Stimulated activated naive CD4-positive, alpha-beta T cell (primary cell): ENCODE data around the gene RASSF8.
A peak's percentile ranks its signal among the peaks of the same experiment; 100 is the strongest.

Experiments
- DNase-seq, 6 experiments: peaks; one replicate each; lab custom pipeline; 2025; lab: John Stamatoyannopoulos, UW

RASSF8 gene

DNA sequence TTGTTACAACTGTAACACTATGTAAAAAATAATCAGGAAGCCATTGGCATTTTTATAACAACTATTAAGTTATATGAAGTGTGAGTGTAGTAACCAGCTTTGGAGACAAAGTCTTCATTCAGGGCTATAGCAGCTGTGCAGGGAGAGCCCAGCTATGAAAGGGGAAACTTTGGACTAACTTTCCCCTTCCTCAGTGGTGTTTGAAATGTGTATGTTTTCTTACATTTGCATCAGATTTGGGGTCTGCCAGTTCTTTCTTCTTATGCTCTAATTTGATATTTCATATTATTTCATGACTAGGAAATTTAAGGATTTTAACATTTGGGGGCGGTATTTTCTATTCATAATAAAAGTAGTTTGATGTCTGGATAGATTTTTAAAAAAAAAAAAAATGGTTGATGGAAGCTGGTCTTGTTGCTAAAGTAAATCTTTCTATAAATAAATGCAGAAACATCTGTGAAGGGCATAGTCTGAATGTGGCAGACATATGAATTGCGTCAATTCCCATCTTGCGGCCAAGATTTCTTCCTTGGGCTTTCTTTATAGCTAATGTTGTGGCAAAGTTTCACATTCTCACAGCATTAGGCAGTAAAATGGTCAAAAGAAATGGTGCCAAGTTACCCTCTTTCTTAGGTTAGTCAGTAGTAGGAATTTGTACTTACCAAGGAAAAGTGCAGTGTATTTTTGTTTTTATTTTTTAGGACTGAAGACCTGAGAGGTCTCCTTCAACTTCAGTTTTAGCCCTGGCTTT is 35.6 kb downstream of the RASSF8 start:
- no peak for DNase-seq

- DNase-seq: no peak
Measured at GRCh38 chr12:25994901-25995625, 36.6 kb downstream of the RASSF8 start.

DNA sequence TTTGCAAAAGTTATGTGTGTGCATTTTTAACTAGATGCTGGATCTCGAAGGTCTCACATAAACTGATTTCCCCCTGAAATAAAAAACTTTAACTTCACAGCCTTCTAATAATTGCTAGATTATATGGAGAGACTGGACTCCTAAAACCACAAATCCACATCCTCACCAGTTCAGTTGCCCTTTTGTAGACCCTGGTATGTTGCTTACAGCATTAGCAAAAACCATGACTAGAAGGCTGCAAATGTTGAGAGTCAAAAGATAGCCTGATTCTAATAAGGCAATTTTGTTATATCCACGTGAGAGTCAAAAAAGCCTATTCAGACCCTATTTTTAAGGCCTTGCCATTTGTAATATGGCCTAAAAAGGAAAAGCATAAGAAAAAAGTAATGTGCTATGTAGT is 37.4 kb downstream of the RASSF8 start:
- DNase-seq: no peak

DNA sequence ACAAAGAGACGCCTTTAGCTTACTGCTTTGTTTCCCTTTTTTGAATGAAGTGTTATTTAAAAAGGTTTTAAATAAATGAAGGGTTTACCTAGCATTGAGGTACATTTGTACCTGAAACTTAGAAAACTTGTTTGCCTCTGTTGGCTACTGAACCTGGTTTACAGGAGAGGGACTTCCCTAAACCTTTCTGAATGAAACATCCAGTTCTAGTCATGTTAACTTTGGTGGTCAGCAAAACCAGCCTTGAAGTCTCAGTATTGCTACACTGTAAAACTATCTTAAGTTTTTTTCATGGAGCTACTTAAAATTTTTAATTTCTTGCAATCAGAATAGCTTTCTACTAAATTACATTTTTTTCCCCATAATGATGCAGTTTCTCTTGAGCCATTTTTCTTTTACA is 38.2 kb downstream of the RASSF8 start:
- no peak for DNase-seq

DNA sequence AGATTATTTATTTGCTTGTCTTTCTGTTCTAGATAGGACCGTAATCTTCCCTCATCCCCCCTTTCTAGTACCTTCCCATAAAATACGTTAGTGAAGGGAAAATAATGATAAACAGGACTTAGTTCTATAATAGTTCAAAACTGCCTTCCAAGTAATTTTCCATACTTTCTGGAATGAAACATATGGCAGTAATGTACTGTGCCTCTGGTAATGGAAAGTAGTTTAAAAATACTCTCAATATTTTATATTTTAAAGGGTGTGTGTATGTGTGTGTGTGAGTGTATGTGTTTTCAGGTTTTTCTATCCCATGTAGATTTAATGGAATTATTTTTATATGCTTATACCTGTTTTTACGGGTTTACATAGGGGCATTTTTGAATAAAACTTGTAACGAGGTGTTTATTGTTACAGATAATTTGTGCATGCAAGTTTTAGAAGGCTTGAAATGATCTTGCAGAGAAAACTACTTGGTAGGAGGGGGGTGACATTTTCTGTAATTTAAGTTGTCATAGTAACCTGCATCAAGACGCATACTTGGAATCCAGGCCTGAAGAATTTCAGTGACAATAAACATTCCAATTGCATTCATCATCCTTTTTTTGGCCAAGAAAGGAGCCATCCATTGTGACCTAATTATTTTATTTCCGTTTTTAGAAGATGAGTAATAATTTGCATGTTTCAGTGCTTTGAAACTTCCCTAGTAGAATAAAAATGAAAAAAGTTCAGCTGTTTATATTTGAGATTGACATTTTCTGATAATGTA is 38.9 kb downstream of the RASSF8 start:
- no peak for DNase-seq

DNA sequence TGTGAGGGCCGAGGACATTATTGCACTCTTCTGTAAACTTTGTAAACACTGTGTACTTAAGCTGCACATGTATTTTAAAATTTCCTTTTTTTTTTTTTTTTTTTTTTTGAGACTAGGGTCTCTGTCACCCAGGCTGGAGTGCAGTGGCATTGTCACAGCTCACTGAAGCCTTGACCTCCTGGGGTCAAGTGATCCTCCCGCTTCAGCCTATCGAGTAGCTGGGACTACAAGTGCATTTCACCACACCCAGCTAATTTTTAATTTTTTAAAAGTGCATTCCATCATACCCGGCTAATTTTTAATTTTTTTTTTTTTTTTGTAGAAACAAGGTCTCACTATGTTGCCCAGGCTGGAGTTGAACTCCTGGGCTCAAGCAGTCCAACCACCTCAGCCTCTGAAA is 42.4 kb downstream of the RASSF8 start:
- no peak for DNase-seq

GRCh38 chr12:26001530-26001929 is 43.0 kb downstream of the RASSF8 start:
- no peak for DNase-seq

DNA sequence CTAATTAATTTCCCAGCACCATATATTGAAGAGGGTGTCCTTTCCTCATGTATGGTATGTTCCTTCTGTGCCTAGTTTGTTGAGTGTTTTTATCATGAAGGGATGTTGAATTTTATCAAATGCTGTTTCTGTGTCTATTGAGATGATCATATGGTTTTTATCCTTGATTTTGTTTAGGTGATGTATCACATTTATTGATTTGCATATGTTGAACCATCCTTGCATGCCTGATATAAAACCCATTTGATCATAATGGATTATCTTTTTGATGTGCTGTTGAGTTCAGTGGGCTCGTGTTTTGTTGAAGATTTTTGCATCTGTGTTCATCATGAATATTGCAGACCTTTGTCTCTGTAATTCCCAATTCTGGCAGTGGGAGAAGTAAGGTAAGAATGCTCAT is 44.6 kb downstream of the RASSF8 start:
- DNase-seq: no peak

- no peak for DNase-seq
Measured at GRCh38 chr12:26007566-26007965, 49.1 kb downstream of the RASSF8 start.

DNA sequence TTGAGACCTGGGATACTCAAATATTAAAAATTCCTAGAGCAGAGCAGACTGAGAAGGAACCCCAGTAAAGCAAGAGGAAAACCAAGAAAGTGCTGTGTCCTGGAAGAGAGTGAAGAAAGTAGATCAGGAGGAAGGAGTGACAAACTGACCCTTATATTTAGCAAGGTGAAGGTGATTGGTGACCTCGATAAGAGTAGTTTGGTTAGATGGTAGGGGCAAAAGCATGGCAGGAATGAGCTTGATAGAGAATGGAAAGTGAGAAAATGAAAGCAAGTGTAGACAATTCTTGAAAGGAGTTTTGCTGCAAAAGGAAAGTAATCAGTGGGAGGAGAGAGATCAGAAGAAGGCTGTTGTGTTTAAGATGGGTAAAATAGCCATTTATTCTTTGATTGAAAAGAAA is 51.1 kb downstream of the RASSF8 start:
- DNase-seq: no peak

DNA sequence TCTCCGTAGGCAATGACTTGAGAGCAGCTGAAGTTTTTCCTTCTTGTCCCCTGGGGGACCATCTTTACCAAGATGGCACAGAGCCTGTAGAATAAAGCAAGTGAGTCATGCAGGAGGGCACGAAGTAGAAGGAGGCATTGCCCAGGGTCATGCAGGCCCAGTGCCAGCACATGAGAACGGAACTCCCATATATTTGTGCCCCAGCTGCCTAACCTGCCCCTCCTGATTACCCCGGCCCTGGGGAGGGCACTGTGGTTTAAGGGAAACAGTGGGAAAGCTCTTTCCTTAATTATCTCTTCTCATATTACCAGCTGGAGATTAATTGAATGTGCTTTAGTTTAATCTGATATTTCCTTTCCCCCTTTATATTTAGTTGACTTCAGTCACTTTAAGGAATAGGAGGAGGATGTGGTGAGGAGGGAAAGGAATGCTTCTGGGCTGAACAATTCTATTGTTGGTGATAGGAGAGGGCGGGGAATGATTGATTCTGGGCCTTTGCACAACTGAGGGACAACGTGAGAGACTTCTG is 51.9 kb downstream of the RASSF8 start:
- DNase-seq: no peak

DNA sequence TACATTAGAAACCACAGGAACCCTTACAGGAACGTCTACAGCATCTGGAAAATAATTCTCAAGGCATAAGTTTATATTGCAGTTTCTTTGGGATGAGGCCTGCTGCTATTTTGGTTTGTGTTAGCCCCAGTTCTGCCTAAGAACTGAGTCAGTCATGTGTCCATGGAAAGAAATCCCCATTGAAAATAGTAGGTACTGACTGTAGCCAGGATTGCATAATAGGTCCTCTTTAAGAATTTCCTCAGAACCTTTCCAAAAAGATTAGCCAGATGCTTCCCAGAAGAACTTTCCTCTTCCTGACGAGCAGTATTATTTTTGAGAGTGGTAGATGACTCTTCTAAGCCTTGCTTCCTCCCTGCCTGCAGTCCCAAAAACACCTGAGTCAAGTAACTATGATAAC is 52.6 kb downstream of the RASSF8 start:
- no peak for DNase-seq

DNA sequence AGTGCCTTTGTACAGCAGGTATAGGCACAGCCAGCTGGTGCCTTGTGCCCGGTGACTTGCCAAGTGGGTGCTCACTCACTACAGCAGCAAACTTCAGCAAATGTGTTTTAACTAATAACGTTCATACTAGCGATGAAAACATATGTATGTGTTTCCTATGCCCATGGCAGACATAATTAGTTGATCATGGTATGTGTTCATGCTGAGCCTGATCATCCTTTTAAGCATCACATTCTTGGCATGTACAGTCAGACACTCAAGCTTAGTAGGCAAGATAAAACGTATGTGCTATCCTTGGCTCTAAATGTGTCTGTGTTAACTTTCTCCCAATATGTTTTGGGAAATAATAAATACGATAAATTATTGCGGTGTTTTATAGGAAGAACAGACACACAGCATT is 55.6 kb downstream of the RASSF8 start:
- DNase-seq: no peak

DNA sequence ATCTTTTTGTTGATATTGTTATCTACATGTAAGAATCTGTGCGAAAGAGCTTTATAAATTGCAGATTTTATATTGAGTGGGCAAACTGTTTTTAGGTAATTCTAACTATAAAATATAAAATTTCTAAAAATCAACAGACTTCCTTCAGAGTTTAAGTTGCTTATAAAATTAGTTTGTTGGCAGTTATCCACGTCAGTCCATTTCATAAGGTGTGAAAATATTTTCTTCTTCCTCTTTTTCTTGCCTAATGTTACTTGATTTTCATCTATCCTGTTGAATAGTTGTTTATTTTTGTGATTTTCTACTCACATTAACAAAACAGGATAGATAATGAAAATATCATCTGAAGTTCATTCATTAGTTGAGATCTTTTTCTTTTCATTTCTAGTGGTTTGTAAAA is 58.0 kb downstream of the RASSF8 start:
- no peak for DNase-seq

DNA sequence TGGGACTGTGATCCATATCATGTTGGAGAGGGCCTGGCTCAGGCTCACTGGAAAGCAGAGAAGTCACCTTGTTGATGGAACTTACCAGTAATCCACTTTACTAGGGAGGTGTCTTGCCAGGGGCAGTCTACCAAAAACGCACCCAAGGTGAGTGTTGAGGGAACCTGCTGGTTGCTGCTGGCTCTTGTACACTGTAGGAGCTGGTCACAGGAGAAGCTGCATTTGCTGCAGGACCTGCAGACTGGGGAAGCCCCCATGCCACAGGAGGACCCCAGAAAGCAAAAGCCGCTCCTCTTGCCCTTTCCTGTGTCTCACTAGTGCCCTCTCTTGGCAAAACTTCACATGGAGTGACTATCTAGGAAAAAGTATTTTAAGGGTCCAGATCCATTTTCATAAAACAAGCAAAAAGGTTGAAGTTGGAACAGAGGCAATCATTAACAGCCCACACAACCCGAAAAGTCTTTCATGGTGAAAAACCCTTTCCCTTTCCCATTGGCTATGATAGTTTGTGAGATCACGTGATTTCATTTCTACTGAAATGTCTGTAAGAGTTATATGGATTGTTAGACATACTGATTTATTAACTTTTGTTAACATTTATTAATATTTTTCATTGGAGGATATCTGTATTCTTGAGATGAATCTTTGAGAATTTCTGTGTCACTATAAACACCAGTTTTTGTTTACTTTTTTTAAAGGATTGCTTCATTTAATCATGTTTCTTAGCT is 59.2 kb downstream of the RASSF8 start:
- peak in 1 of 6 experiments; percentile 31 for DNase-seq

DNA sequence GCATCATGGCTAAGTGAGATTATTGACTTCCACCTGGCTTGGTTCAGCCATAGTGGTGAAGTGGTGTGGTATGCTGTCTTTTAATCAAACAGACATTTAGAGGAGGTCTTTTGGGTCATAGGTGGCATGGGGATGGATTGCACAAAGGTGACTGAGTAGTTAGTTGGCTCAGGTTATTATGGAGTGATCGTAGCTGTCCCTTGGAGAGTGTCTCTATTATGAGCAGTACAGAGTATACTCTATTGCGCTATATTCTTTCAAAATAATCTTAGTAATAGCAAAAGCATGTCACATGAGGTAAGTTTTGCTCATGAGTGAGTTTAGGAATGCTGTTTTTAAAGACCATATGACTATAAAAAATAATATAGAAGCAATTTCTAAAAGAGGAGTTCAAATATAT is 60.4 kb downstream of the RASSF8 start:
- no peak for DNase-seq

DNA sequence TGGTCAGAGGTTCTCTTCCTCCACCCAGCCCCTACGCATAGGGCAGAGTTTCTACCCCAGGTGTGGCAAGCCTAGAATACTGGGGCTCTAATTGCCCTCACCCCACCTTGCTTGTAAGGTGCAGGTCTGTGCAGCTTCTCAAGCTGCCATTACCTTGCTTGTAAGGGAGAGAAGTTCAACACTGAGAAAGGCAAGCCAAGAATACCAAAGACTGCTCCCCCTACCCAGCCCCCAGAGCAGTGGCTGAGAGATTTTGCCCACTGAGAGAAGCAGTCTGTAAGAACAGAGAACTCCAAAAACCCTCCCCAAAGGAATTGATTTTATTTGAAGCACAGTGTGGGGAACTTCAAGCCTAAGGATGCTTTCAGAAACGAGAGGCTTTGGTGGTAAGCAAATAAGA is 63.1 kb downstream of the RASSF8 start:
- DNase-seq: no peak

DNA sequence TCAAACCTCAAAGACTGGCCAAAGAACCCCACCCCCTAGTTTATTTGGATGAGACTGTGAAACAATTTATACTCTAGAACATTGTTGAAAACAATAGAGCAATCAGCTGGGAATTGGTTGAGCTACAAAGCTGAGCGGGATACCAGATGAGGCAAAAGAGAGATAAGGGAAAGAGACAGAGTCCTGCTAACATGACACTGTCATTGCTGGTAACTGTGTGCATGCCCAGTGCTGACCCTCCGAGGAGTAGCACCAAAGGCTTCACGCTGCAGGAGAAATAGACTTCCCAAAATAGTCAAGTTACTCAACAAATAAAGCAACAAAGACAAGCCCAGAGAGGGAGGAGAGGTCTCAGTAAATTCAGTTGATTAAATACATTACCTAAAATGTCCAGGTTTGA is 63.6 kb downstream of the RASSF8 start:
- no peak for DNase-seq

DNA sequence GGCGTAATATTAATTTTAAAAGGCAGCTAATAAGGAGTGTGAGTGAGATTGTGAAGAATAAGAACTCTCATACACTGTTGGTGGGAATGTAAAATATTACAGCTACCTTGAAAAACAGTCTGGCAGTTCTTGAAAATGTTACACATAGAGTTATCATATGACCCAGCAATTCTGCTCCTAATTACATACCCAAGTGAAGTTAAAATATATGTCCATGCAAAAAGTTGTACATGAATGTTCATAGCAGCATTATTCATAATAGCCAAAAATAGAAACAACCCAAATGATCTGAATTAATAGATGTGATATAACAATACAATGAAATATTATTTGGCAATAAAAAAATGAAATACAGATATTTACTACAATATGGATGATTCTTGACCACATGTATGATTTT is 68.2 kb downstream of the RASSF8 start:
- no peak for DNase-seq

DNA sequence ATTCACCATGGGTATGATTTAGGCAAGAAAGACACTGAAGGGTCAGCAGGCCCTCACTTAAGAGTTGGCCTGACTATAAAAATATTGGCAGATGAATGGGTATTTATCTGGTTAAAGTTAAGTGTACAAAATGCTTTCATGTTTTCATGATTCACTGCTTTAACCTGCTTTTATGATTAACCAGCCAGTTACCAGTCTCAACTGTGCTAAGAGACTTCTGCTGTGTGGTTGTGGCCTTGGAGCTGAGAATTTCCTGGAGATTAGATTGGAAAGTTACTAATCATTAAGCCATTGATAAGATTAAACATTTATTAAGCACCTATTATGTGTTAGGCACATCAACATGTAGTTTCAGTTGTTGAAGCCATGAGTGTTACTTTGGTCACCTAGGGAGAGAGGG is 68.9 kb downstream of the RASSF8 start:
- no peak for DNase-seq

GRCh38 chr12:26028953-26029735 is 70.7 kb downstream of the RASSF8 start:
- DNase-seq: peak in 2 of 6 experiments; percentile 45 to 49

DNA sequence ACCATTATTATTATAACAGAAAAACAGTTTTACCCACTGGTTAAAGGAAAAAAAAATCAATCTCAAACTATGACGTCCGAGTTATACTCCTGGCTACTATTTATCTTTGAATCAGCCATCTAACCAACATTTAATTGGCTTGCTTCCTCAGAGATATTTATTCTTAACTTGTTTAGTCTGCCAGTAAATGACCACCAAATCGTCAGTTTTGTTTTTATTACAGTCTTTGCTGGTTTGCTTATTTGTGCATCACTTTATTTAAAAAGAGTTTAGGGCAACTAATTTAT is 71.2 kb downstream of the RASSF8 start:
- DNase-seq: no peak
